ENCODE measurements around the gene ADPRH.

GRCh38 chr3:119550192-119550910 lies 28.9 kb upstream of the ADPRH start:
- TF ChIP-seq, protein P1, sequence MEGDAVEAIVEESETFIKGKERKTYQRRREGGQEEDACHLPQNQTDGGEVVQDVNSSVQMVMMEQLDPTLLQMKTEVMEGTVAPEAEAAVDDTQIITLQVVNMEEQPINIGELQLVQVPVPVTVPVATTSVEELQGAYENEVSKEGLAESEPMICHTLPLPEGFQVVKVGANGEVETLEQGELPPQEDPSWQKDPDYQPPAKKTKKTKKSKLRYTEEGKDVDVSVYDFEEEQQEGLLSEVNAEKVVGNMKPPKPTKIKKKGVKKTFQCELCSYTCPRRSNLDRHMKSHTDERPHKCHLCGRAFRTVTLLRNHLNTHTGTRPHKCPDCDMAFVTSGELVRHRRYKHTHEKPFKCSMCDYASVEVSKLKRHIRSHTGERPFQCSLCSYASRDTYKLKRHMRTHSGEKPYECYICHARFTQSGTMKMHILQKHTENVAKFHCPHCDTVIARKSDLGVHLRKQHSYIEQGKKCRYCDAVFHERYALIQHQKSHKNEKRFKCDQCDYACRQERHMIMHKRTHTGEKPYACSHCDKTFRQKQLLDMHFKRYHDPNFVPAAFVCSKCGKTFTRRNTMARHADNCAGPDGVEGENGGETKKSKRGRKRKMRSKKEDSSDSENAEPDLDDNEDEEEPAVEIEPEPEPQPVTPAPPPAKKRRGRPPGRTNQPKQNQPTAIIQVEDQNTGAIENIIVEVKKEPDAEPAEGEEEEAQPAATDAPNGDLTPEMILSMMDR (IDR thresholded peaks at IDR 0.05) = no peak
- TF ChIP-seq POLR2A (IDR thresholded peaks at IDR 0.05) = no peak

Data from suprapubic skin (tissue), 3 donors.